ENCODE data around the gene RIT1. TPM values are rescaled to one million over a fixed set of nuclear protein-coding genes. Genes with fewer than 3 reads are reported as not detected.

The RIT1 gene
- total and polyA plus RNA-seq, 8 donors = 4.2 to 15.1 (median 8.1) TPM

DNA sequence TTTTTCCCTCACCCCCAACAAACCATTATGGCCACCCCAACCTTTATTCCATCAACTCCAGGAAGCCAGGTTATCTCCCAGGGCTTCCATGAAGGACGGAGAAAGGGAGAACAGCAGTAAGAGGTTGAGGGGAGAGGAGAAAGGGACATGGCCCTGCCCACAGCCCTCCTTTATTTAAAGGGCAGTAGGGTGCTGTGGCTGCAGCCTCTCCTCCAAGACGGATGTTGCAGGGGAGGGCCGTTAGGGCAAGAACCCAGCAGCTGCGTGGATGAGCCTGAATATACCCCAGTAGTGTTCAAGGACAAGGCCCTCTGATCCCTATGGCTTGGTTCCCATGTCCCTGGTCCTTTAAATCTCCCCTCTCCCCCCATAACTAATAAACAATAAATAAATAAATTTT is 36.1 kb upstream of the RIT1 start:
- Histone ChIP-seq H3K4me1 (peaks cover 0 to 5% (median 0%) of the 10 kb centered on the region in 3 donors), H3K9me3 (no peaks in the 10 kb centered on the region), H3K4me3 (no peak overlapping the region), H3K27ac (no peak overlapping the region), H3K36me3 (peaks cover 3 to 52% (median 22%) of the 10 kb centered on the region in 3 donors), H3K27me3 (no peaks in the 10 kb centered on the region)
- intact Hi-C loops (cut with DNase I) = no loop called here
- TF ChIP-seq, protein P1, sequence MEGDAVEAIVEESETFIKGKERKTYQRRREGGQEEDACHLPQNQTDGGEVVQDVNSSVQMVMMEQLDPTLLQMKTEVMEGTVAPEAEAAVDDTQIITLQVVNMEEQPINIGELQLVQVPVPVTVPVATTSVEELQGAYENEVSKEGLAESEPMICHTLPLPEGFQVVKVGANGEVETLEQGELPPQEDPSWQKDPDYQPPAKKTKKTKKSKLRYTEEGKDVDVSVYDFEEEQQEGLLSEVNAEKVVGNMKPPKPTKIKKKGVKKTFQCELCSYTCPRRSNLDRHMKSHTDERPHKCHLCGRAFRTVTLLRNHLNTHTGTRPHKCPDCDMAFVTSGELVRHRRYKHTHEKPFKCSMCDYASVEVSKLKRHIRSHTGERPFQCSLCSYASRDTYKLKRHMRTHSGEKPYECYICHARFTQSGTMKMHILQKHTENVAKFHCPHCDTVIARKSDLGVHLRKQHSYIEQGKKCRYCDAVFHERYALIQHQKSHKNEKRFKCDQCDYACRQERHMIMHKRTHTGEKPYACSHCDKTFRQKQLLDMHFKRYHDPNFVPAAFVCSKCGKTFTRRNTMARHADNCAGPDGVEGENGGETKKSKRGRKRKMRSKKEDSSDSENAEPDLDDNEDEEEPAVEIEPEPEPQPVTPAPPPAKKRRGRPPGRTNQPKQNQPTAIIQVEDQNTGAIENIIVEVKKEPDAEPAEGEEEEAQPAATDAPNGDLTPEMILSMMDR (IDR thresholded peaks at IDR 0.05) = no peak
- WGBS, 2 donors = 74 to 77% methylated on average over 4 of the region's 4 CpGs
- no peak for FAIRE-seq
- DNase-seq = no peak
- no peak for ATAC-seq

DNA sequence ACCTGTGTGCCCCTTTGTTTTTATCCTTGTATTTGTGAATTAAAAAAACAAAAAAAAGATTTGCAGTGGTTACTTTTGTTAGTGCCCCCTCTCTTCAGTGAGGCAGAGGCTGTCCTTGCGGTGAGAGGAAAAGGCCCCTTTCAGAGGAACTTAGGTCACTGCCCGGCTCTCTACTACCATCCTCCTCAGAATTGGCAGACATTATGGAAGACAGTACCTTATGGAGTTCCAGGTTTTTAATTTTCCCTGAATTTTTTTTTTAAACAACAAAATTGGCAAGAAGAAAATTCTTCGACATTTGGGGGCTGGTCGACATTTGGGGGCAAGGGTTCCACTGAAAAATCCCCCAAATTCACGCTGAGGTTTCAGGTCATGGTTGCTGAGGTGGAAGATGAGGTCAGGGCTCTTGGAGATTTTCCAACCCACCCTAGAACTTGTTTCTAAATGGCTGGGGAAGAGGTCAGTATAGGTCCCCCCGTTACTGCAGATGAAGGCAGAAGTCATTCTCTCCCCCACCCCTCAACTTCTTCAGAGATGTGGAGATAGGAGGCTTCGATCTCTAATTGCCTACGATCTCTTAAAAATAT is 35.6 kb upstream of the RIT1 start:
- Histone ChIP-seq H3K27me3 (no peaks in the 10 kb centered on the region), H3K4me1 (peaks cover 0 to 5% (median 0%) of the 10 kb centered on the region in 3 donors), H3K4me3 (no peak overlapping the region), H3K9me3 (no peaks in the 10 kb centered on the region), H3K36me3 (peaks cover 3 to 46% (median 16%) of the 10 kb centered on the region in 3 donors), H3K27ac (peak overlapping the region in 2 of 4 donors; percentile 19 to 36)
- FAIRE-seq (no peak), ATAC-seq (no peak), DNase-seq (no peak)
- 80 to 87% methylated on average over 8 of the region's 8 CpGs for WGBS, 2 donors
- TF ChIP-seq, protein P1 (IDR thresholded peaks at IDR 0.05) = no peak
- intact Hi-C loops (cut with DNase I) = no loop called here

DNA sequence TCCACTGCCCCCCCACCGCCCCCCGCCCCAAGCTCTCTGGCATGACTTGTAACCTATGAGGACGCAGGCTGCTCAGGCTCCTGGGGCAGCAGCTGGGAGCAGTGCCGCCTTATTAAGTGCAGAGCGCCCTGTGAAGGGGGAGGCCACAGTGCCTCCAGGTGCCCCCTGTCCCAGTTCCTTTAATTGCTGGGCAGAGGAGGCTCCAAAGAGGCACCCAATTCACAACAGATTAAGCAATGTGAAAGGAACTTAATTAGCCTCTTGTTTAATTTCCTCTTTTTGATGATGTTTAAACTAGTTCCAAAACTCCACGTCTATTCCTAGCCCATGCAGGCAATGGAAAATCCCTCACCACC is 33.3 kb upstream of the RIT1 start:
- FAIRE-seq = no peak
- peaks cover 0 to 23% (median 7%) of the 10 kb centered on the region in 3 donors for H3K36me3 ChIP-seq
- no peaks in the 10 kb centered on the region for H3K27me3 ChIP-seq
- ATAC-seq = no peak
- DNase-seq = no peak
- no peaks in the 10 kb centered on the region for H3K9me3 ChIP-seq
- H3K27ac ChIP-seq = no peak overlapping the region
- H3K4me3 ChIP-seq = no peak overlapping the region
- TF ChIP-seq, protein P1 (IDR thresholded peaks at IDR 0.05) = no peak
- WGBS, 2 donors = 68% methylated on average over 6 of the region's 6 CpGs
- peaks cover 8 to 12% (median 11%) of the 10 kb centered on the region in 3 donors for H3K4me1 ChIP-seq
- intact Hi-C loops (cut with DNase I) = loop anchor here in 1 of 3 donors (5.0 kb wide), 1 partner anchor 38 kb away; no protein-coding TSS in a partner anchor

DNA sequence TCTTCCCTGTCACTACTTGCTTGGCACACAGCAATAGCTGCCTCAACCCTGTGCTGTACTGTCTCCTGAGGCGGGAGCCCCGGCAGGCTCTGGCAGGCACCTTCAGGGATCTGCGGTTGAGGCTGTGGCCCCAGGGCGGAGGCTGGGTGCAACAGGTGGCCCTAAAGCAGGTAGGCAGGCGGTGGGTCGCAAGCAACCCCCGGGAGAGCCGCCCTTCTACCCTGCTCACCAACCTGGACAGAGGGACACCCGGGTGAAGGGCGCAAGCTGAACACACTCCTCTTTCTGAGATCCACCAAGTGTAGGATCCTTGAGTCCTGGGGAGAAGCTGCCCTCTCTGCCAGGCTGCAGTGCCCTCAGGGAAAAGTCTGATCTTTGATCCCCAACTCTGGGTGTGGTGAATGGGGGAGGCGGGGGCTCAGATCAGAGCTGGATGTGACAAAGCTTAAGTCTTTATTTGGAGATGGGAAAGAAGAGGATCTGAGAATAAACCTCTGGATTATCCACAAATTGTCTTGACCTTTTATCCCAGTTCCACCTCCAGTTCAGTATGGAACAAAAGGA is 31.5 kb upstream of the RIT1 start:
- H3K27me3 ChIP-seq = no peaks in the 10 kb centered on the region
- H3K4me1 ChIP-seq = peaks cover 8 to 12% (median 11%) of the 10 kb centered on the region in 3 donors
- TF ChIP-seq, protein P1 (IDR thresholded peaks at IDR 0.05) = no peak
- ATAC-seq (no peak), DNase-seq (no peak), FAIRE-seq (no peak)
- 88 to 90% methylated on average over 11 of the region's 11 CpGs for WGBS, 2 donors
- H3K4me3 ChIP-seq = no peak overlapping the region
- peak overlapping the region in 2 of 4 donors; percentile 33 to 64 for H3K27ac ChIP-seq
- intact Hi-C loops (cut with DNase I) = loop anchor here in 1 of 3 donors (5.0 kb wide), 1 partner anchor 40 kb away; no protein-coding TSS in a partner anchor
- H3K36me3 ChIP-seq = peaks cover 0 to 6% (median 2%) of the 10 kb centered on the region in 3 donors
- no peaks in the 10 kb centered on the region for H3K9me3 ChIP-seq
